Large intestine (tissue), 12 donors: Measurements from ENCODE around the gene ACSM3. TPM values are rescaled to one million over a fixed set of nuclear protein-coding genes. Genes with fewer than 3 reads are reported as not detected.
"Not testable (repeated sequence)": the region's sequence is repeated elsewhere in the genome, so short reads cannot be mapped to it uniquely, and the experiment has no call there.

Source experiments
- DNase-seq, 2 donors: peaks; one replicate each; pipeline versions ENCODE4 v3.0.0 to v3.0.0-alpha.2; 2013
- H3K27ac ChIP-seq: one replicate; pipeline ENCODE4 v1.5.1; 2013; ENCODE audit warnings: low read length
- H3K27me3 ChIP-seq: 2 replicates; pipeline ENCODE4 v1.6.1; 2013; ENCODE audit warnings: low read length; ENCODE audit not compliant: control insufficient read depth, insufficient read depth
- H3K36me3 ChIP-seq: 2 replicates; pipeline ENCODE4 v1.6.1; 2013; ENCODE audit warnings: low read length; ENCODE audit not compliant: control insufficient read depth, insufficient read depth
- H3K4me1 ChIP-seq: one replicate; pipeline ENCODE4 v1.6.1; 2013; ENCODE audit warnings: low read length; ENCODE audit not compliant: control insufficient read depth, insufficient read depth
- H3K4me3 ChIP-seq: one replicate; pipeline ENCODE4 v1.5.1; 2013; ENCODE audit warnings: low read length
- H3K9me3 ChIP-seq: one replicate; pipeline ENCODE4 v1.6.1; 2013; ENCODE audit warnings: mild to moderate bottlenecking, low read depth, low read length, moderate library complexity; ENCODE audit not compliant: control insufficient read depth
- WGBS: methylation state at CpG from one replicate; pipeline ENCODE4 v1.1.5; 2013; ENCODE audit warnings: low lambda C conversion rate; ENCODE audit not compliant: insufficient coverage; 5-methylcytosine and 5-hydroxymethylcytosine counted together
- long read RNA-seq, 11 donors: transcript quantifications; one replicate each; lab custom pipeline, GENCODE V29; 2026
- polyA plus RNA-seq: library from polyadenylated mRNA; unstranded; fragments of 120-200 nt; gene quantifications from one replicate; pipeline ENCODE4 v1.2.1, GENCODE V29; 2013

The ACSM3 gene, protein sequence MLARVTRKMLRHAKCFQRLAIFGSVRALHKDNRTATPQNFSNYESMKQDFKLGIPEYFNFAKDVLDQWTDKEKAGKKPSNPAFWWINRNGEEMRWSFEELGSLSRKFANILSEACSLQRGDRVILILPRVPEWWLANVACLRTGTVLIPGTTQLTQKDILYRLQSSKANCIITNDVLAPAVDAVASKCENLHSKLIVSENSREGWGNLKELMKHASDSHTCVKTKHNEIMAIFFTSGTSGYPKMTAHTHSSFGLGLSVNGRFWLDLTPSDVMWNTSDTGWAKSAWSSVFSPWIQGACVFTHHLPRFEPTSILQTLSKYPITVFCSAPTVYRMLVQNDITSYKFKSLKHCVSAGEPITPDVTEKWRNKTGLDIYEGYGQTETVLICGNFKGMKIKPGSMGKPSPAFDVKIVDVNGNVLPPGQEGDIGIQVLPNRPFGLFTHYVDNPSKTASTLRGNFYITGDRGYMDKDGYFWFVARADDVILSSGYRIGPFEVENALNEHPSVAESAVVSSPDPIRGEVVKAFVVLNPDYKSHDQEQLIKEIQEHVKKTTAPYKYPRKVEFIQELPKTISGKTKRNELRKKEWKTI
- 14.6 TPM for polyA plus RNA-seq
- long read RNA-seq, donor 1, partial matches to known transcripts = 0 of 1 reads
- long read RNA-seq, donor 1, other reads (novel, unspliced or antisense) = 0 of 1 reads
- long read RNA-seq, donor 2, partial matches to known transcripts = 40 of 42 reads
- long read RNA-seq, donor 2, other reads (novel, unspliced or antisense) = 0 of 42 reads
- long read RNA-seq, donor 3 = 0 reads
- long read RNA-seq, donor 4, partial matches to known transcripts = 0 of 1 reads
- long read RNA-seq, donor 4, other reads (novel, unspliced or antisense) = 0 of 1 reads
- long read RNA-seq, donor 5, partial matches to known transcripts = 0 of 1 reads
- long read RNA-seq, donor 5, other reads (novel, unspliced or antisense) = 0 of 1 reads
- long read RNA-seq, donor 6, partial matches to known transcripts = 0 of 13 reads
- long read RNA-seq, donor 6, other reads (novel, unspliced or antisense) = 13 of 13 reads
- long read RNA-seq, donor 7, partial matches to known transcripts = 0 of 1 reads
- long read RNA-seq, donor 7, other reads (novel, unspliced or antisense) = 0 of 1 reads
- long read RNA-seq, donor 8, partial matches to known transcripts = 0 of 5 reads
- long read RNA-seq, donor 8, other reads (novel, unspliced or antisense) = 0 of 5 reads
- long read RNA-seq, donor 9, partial matches to known transcripts = 0 of 3 reads
- long read RNA-seq, donor 9, other reads (novel, unspliced or antisense) = 0 of 3 reads
- long read RNA-seq, donor 10, partial matches to known transcripts = 0 of 3 reads
- long read RNA-seq, donor 10, other reads (novel, unspliced or antisense) = 0 of 3 reads
- long read RNA-seq, donor 11, partial matches to known transcripts = 0 of 9 reads
- long read RNA-seq, donor 11, other reads (novel, unspliced or antisense) = 7 of 9 reads

DNA sequence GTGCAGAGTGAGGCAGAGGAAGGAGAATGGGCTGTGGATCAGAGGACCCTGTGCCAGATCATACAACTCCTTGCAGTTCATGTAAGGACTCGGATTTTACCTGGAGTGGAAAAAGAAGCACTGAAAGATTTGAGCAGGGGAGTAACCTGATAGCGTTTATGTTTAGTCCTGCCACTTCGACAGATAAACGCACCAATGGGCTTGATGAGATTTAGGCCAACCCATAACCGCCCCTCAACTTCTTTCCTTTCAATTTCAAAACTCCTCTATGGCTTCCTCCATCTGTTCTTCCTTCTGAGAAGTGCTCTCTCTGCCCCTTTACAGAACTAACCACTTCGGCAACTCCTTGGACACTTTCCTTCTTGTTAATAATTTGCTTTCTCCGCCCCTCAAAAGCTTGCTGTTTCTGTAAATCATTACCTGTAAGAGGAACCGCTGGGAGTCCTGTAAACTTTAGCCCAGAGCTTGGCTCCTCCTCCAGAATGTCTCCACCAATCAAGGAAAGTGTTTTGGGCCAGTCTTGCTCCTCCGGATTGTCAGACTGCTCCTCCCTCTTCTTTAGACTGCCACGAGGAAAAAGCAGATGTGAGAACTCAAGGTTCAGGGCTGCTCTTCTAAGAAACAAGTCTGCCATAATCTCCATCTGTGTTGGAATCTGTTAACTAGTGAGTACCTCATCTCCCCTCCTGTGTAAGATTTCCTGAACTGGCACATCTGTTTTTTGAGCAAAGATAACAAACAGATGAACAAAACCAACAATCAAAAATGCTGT, at the start of gene ACSM3:
ACSM3 (plus strand) TSS at position 554 of the 772 bp plus-strand sequence. CDS start 6,021 bp downstream, outside the sequence.
- H3K4me1 ChIP-seq = peaks cover 18% of the 10 kb centered on the region
- DNase-seq = peak; percentile 95 to 98
- WGBS = no CpG with 5 or more reads among the region's 10 CpGs
- no peaks in the 10 kb centered on the region for H3K36me3 ChIP-seq
- no peaks in the 10 kb centered on the region for H3K27me3 ChIP-seq
- H3K4me3 ChIP-seq = peak within 1 kb of the TSS; percentile 36
- no peaks in the 10 kb centered on the region for H3K9me3 ChIP-seq
- peak within 1 kb of the TSS; percentile 88 for H3K27ac ChIP-seq

DNA sequence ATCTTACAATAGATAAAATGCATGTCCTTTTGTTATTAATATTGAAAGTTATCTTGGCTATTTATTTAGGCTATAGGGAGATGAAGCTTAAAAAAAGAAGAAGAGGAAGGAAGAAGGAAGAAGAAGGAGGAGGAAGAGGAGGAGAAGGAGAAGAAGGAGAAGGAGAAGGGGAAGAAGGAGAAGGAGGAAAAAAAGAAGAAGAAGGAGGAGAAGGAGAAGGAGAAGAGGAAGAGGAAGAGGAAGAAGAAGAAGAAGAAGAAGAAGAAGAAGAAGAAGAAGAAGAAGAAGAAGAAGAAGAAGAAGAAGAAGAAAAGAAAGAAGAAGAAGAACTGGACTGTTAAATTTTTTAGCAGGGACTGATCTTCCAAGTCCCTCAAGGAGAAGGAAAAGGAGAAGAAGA, 46.1 kb upstream of the ACSM3 start:
- not testable (repeated sequence) for H3K4me1 ChIP-seq, H3K9me3 ChIP-seq, H3K27ac ChIP-seq, H3K27me3 ChIP-seq, H3K4me3 ChIP-seq, H3K36me3 ChIP-seq, DNase-seq

DNA sequence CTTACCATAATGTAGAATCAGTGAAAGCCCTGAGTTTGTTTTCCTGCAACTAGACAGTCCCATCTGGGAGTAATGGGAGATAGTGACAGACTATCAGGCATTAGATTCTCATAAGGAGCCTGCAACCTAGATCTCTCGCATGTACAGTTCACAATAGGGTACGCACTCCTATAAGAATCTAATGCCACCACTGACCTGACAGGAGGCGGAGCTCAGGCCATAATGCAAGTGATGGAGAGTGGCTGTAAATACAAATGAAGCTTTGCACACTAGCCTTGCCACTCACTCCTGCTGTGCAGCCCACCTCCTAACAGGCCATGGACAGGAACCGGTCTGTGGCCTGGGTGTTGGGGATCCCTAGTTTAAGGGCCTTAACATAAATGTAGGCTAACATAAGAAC, 43.6 kb upstream of the ACSM3 start:
- Histone ChIP-seq H3K4me1 (no peaks in the 10 kb centered on the region), H3K4me3 (no peak overlapping the region), H3K27ac (no peak overlapping the region), H3K36me3 (no peaks in the 10 kb centered on the region), H3K9me3 (no peaks in the 10 kb centered on the region), H3K27me3 (no peaks in the 10 kb centered on the region)
- 80% methylated on average over 1 of the region's 4 CpGs for WGBS
- DNase-seq = no peak

DNA sequence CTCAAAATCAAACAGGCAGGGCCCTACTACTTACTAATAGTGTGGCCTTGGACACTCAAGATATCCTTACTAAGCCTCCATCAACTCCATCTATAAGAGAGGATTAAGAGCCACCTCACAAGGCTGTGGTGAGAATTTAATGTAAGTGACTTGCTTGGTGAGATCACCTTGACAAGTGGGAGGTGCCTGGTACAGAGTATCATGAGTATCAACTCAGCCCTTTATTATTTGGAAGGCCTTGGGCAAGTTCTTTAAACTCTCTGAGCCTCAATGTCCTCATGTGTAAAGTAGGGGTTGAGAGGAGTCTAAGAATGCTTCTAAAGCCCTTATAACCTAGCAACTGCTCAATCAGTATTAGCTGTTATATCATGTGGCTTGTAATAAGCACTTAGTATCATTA, 37.2 kb upstream of the ACSM3 start:
- Histone ChIP-seq H3K4me1 (no peaks in the 10 kb centered on the region), H3K9me3 (no peaks in the 10 kb centered on the region), H3K27ac (no peak overlapping the region), H3K36me3 (peaks cover 4% of the 10 kb centered on the region), H3K4me3 (no peak overlapping the region), H3K27me3 (no peaks in the 10 kb centered on the region)
- no peak for DNase-seq

DNA sequence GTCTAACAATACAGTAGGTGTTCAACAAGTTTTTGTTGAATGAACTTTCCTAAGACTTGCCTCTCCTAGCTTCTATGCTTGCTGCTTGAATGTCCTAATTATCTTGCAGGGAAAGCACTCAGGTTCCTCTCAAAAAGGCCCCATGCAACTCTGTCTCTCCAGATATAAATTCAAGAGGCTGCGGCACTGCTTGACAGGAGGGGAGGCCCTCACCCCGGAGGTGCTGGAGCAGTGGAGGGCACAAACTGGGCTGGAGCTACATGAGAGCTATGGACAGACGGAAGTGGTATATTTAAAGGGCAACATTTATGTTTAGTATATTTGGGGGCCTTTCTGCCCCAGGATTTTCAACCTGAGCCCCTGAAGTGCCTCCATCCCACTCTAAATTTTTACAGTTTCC, 36.6 kb upstream of the ACSM3 start:
- no peaks in the 10 kb centered on the region for H3K4me1 ChIP-seq
- no peak for DNase-seq
- peaks cover 4% of the 10 kb centered on the region for H3K36me3 ChIP-seq
- no peak overlapping the region for H3K27ac ChIP-seq
- H3K9me3 ChIP-seq = no peaks in the 10 kb centered on the region
- no CpG with 5 or more reads among the region's 3 CpGs for WGBS
- H3K4me3 ChIP-seq = no peak overlapping the region
- H3K27me3 ChIP-seq = no peaks in the 10 kb centered on the region

DNA sequence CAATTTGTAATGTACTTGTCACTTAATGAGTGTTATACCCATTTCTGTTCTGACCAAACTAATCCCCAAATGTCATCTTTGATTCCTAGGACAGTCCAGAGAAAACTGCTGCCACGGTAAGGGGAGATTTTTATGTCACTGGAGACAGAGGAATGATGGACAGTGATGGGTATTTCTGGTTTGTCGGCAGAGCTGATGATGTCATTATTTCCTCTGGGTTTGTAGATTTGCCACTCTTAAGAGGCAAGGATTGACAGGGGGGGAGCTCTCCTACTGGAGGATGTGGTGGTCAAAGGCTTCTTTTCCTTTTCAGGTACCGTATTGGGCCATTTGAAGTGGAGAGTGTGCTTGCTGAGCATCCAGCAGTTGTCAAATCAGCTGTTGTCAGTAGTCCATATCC, 34.7 kb upstream of the ACSM3 start:
- Histone ChIP-seq H3K4me1 (no peaks in the 10 kb centered on the region), H3K36me3 (peaks cover 4% of the 10 kb centered on the region), H3K4me3 (no peak overlapping the region), H3K27ac (no peak overlapping the region), H3K27me3 (no peaks in the 10 kb centered on the region), H3K9me3 (no peaks in the 10 kb centered on the region)
- no peak for DNase-seq
- no CpG with 5 or more reads among the region's 3 CpGs for WGBS

DNA sequence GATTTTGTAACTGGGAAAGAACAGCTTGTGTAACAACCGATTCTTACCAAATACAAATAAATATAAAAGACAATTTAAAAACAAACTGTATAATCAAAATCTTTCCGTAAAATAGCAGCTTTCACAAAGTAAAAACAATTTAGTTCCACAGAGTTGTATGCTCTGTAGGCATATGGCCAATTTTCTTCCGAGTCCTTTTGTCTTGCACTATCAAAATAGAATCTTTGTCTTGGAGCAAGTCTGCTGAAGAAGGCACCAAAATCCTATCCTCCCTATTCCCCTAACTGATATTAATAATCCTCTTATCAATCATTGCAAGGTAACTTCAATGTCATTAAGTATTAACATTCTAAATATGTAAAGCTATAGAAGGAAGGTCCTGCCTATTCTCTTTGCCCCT, 29.8 kb upstream of the ACSM3 start:
- H3K27me3 ChIP-seq = no peaks in the 10 kb centered on the region
- H3K27ac ChIP-seq = no peak overlapping the region
- no peaks in the 10 kb centered on the region for H3K9me3 ChIP-seq
- H3K4me3 ChIP-seq = no peak overlapping the region
- 93% methylated on average over 2 of the region's 3 CpGs for WGBS
- peaks cover 39% of the 10 kb centered on the region for H3K36me3 ChIP-seq
- no peaks in the 10 kb centered on the region for H3K4me1 ChIP-seq
- no peak for DNase-seq

DNA sequence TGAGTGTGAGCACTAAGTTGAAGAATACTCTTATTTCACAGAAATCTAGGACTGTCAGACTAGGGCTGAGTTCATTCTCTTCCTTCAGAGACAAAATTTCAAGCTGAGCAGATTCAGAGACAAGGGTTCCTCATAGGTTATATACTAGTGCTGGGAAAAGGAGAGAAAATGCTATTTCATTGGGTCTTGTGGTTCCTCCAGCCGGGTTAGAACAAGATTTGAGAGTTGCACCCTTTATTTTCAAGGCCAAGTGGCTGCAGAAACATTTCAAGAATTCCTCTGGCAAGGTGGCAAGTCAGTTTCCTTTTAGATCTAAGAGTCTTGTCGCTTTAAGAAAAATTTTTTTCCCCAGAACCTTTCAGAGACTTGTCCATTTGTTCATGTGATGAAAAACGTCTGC, 29.0 kb upstream of the ACSM3 start:
- Histone ChIP-seq H3K27me3 (no peaks in the 10 kb centered on the region), H3K4me3 (no peak overlapping the region), H3K4me1 (peaks cover 1% of the 10 kb centered on the region), H3K9me3 (no peaks in the 10 kb centered on the region), H3K27ac (no peak overlapping the region), H3K36me3 (peaks cover 39% of the 10 kb centered on the region)
- WGBS = 86% methylated on average over 2 of the region's 3 CpGs
- DNase-seq = no peak

DNA sequence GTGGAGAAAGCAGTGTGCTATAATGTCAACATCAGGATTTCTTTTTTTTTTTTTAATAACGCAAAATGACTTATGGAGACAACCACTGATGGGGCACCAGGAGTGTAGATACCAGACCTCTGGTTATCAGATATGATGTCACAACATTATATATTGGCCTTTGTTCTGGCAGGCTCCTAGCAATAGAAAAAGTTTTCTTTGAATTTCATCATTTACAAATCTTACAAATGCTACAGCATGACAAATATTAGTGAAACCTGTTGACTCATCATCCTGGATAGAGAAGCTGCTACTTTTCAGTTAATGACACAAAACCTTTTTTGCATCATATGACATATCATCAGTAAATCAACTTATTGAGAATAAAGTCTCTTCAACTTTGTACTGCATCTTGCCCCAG, 28.3 kb upstream of the ACSM3 start:
- Histone ChIP-seq H3K4me1 (peaks cover 6% of the 10 kb centered on the region), H3K4me3 (no peak overlapping the region), H3K27me3 (no peaks in the 10 kb centered on the region), H3K27ac (no peak overlapping the region), H3K36me3 (peaks cover 39% of the 10 kb centered on the region), H3K9me3 (no peaks in the 10 kb centered on the region)
- no peak for DNase-seq
- no CpG with 5 or more reads among the region's 1 CpG for WGBS
